HG03025 (cell line): ENCODE measurements around the gene GPX5.
"Not testable (repeated sequence)": the region's sequence is repeated elsewhere in the genome, so short reads cannot be mapped to it uniquely, and the experiment has no call there.

Experiments
- ATAC-seq: cut with Tn5 transposase; IDR thresholded peaks from one replicate; pipeline ENCODE4 v1.9.1; 2021; ENCODE audit warnings: mild to moderate bottlenecking, moderate library complexity; ENCODE audit not compliant: unreplicated experiment, low FRiP score

The GPX5 gene, protein sequence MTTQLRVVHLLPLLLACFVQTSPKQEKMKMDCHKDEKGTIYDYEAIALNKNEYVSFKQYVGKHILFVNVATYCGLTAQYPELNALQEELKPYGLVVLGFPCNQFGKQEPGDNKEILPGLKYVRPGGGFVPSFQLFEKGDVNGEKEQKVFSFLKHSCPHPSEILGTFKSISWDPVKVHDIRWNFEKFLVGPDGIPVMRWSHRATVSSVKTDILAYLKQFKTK

GRCh38 chr6:28525496-28526039 is at the start of gene GPX5:
TSS of gene GPX5 (plus strand) at chr6:28525881. CDS start at chr6:28526014, 133 bp downstream.
- no peak for ATAC-seq

GRCh38 chr6:28478518-28478917 is 47.2 kb upstream of the GPX5 start:
- ATAC-seq = no peak

- ATAC-seq = no peak
Observed at GRCh38 chr6:28480253-28480932, 45.3 kb upstream of the GPX5 start.

- ATAC-seq = no peak
Observed at GRCh38 chr6:28485482-28485881, 40.2 kb upstream of the GPX5 start.

GRCh38 chr6:28486533-28486932 is 39.1 kb upstream of the GPX5 start:
- ATAC-seq = no peak

DNA sequence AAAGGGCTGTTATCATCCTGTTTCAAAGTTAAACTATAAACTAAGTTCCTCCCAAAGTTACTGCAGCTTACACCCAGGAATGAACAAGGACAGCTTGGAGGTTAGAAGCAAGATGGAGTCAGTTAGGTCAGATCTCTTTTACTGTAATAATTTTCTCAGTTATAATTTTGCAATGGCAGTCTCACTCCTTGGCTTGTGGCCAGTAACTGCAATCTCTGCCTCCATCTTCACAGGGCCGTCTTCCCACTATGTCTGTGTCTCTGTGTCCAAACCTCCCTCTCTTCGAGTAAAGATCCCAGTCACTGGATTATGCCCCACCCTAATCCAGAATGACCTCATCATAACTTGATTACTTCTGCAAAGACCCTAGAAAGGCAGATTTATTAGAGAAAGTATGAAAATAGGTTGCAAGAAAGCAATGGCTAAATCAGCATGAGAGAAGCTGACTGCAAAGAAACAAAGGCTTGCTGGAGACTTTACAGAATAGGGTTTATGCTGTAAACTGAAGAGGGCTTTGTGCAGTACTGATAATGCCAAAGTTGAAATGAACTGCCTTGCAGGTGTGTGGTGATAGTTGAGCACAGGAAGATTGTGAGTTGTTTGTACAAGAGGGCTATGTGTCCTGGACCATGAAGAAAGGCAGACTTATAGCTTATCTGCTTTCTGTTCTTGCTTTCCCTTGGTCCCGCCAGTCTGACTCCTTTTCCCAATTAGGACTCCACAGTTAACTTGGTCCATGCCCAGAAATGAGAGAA is 38.5 kb upstream of the GPX5 start:
- ATAC-seq = no peak

DNA sequence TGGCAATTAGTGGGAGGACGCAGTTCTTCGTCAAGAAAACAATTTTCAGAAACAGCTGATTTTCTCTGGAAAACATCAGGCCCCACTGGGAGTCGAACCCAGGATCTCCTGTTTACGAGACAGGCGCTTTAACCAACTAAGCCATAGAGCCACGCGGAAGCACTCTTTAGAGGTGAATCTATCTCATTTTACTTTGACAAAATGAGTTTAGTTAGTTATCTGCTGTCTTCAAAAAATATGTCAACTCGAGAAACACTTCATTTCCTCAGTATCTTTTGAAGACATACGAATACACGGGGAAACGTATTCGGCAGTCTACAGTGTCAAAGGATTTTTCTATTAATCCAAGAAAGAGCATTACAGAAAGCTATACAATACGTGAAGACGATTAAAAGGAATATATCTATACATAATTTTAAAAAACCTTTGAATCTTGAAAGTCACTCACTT is 36.7 kb upstream of the GPX5 start:
- ATAC-seq = no peak

- ATAC-seq = peak; percentile 56
Observed at GRCh38 chr6:28489366-28490204, 36.1 kb upstream of the GPX5 start.

DNA sequence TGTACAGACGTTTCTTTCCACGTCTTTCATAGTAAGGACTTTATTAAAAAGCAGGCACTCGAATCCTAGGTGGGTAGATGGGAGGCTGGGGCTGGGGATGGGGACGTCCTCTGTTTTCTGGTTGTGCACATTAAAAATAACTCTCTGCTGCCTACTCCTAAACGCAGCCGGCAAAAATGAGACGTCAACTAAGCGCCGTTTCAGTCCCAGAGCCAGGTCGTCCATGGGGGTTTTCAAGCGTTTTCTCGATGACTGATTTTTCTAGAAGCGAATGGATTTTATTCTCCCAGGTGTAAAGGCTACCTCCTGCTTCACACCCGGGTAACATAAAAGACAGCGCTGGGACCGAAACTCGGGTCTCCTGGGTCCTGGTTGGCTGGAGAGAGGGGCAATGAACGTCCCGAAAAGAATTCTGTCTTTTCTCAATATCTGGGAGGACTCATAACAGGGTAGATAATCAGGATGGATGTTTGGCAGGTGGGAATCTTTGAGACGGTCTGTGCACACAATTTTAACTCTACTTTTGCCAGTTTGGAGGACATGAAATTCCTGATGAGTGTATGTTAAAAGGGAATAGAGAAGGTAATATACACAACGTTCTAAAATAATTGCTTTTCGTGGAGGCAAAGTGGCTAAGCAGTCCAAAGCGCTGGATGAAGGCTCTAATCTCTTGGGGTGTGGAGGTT is 35.3 kb upstream of the GPX5 start:
- no peak for ATAC-seq

DNA sequence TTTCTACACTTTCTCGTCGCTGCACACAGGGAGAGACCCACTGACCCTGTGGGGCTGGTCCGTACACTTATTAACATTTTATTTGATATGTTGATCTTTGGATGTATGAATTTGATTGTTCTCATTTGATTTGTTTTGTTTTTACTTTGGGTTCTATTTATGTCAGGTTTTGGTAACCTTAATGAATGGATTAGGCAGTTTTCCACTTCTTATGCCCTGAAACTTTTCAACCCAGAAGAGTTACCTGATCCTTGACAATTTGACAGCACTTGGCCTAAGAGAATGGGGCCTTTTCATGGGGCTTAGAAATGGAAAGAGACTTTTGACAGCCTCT is 33.7 kb upstream of the GPX5 start:
- ATAC-seq = no peak

GRCh38 chr6:28496099-28496779 is 29.4 kb upstream of the GPX5 start:
- ATAC-seq = no peak

DNA sequence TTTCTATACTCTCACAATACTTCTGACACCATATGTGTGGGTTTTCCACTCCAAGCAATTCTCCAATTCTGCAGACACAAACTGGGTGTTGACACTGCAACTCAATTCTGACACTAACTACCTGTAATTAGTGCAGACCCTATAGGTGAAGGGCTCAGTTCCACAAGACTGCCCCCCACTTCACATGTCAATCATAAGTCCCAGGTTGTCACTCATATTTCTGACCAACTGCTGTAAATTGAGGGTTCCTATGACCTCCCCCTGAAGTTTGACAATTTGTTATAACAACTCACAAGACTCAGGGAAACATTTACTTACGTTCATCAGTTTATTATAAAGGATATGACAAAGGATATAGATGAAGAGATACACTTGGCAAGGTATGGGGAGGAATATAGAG is 28.4 kb upstream of the GPX5 start:
- ATAC-seq = no peak

- no peak for ATAC-seq
Observed at GRCh38 chr6:28497893-28498292, 27.8 kb upstream of the GPX5 start.

GRCh38 chr6:28501259-28501658 is 24.4 kb upstream of the GPX5 start:
- ATAC-seq = no peak

GRCh38 chr6:28502136-28502535 is 23.5 kb upstream of the GPX5 start:
- not testable (repeated sequence) for ATAC-seq

DNA sequence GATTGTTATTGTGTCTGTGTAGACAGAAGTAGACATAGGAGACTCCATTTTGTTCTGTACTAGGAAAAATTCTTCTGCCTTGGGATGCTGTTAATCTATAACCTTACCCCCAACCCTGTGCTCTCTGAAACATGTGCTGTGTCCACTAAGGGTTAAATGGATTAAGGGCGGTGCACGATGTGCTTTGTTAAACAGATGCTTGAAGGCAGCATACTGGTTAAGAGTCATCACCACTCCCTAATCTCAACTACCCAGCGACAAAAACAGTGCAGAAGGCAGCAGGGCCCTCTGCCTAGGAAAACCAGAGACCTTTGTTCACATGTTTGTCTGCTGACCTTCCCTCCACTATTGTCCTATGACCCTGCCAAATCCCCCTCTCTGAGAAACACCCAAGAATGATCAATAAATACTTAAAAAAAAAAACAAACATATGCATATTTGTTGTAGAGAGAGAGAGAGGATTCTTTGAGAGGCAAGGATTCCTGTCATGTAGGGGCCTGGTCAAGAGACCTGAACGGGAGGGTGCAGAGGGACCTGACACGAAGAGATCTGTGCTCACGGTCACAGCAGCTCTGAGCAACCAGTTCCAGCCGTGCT is 22.9 kb upstream of the GPX5 start:
- not testable (repeated sequence) for ATAC-seq

- no peak for ATAC-seq
Observed at GRCh38 chr6:28505733-28506132, 19.9 kb upstream of the GPX5 start.

GRCh38 chr6:28506807-28507475 is 18.7 kb upstream of the GPX5 start:
- ATAC-seq = no peak
